HG02610 (cell line): ENCODE data around the gene RNU4-1.
"Not testable (repeated sequence)": the region's sequence is repeated elsewhere in the genome, so short reads cannot be mapped to it uniquely, and the experiment has no call there.

Source experiments
- ATAC-seq: cut with Tn5 transposase; IDR thresholded peaks from one replicate; pipeline ENCODE4 v1.9.1; 2021; ENCODE audit warnings: mild to moderate bottlenecking, moderate library complexity; ENCODE audit not compliant: unreplicated experiment

Gene RNU4-1

DNA sequence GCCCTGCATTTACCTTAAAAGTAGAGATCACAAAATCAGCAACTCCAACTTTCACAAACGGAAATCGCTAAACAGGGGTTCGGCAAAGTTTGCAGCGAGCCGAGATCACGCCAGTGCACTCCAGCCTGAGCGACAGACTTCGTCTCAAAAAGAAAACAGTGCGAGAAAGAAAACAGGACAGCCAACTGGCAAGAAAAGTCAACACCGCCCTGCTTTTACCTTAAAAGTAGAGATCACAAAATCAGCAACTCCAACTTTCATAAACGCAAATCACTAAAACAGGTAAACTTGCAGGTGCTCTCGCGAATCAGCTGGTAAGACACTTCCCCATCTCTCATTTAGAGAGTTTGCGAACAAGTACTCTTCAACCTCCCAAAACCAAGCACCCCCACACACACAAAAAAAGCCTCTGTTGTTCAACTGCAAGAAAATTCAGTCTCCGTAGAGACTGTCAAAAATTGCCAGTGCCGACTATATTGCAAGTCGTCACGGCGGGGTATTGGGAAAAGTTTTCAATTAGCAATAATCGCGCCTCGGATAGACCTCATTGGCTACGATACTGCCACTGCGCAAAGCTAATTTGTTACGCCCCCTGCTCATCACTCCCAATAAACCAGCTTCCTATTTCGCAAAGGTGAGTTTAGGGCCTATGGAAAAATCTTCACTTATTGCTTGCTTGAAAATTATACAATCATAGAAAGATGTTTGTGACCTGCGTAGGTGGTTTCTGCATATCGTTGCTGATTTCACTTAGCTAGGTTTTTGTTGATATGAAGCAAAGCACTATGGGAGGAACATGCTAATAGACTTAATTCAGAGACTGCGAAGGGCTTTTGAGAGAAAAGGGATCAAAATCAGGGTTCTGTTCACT lies at the start of gene RNU4-1:
TSS of gene RNU4-1 (minus strand) at position 577 of the 871 bp plus-strand sequence.
- peak; percentile 47 for ATAC-seq

DNA sequence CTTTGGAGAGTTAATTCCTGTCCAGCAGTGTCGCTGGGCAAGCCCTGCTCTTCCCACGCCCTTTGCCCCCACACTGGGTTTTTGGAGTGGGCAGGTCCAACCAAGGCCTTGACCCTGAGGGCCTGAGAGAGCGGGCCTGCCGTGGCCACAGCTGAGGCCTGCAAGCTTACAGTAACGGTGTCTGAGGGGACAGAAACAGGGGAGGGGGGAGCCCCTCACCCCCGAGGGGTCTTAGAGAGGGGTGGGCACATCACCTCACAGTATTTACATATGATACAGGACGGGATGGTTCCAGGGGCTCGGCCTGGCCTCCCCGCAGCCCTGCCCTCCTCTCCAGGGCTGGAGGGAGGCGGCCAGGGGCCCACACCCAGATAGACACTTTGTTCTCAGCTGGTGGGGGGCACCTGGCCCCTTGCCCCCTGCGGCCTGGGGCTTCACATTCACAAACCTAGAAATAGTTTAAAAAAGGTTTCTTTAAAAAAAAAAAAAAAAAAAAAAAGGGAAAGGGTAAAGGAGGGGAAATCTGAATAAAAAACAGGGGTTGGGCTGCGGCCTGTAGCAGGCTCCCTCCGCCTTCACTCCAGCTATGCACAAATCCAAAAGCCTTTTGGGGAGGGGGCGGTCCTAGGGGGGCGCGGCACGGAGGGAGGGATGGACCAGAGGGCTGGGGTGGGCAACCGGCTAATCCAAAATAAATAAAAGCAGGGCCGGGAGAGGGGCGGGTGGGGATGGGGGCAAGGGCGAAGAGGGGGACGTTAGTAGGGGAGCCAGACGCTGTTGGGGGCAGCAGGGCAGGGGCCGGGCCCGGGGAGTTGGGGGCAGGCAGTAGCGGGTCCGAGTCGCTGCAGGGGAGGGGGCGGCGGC lies 49.4 kb upstream of the RNU4-1 start:
- ATAC-seq = no peak

DNA sequence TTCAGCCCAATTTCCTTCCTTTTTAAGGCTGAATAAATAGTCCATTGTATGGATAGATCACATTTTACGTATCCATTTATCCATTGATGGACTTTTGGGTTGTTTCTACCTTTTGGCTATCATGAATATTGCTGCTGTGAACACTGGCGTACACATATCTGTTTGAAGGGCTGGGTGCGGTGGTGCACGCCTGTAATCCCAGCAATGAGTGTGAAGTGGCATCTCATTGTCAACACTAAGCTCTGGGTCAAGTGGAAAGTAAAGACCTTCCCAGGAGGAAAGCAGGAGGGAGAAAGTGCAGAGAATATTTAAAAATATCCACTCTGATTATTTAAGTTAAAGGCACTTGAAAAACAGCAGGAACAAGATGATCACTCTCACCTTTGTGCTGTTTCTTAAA lies 46.2 kb upstream of the RNU4-1 start:
- no peak for ATAC-seq

DNA sequence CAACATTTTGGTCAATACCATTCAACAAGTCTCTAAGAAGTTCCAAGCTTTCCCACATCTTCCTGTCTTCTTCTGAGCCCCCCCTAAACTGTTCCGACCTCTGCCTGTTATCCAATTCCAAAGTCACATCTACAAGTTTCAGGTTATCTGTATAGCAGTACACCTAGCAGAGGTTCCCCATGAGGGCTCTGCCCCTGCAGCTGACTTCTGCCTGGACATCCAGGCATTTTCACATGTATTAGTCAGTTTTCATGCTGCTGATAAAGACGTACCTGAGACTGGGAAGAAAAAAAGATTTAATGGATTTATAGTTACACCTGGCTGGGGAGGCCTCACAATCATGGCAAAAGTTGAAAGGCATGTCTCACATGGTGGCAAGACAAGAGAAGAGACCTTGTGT lies 44.7 kb upstream of the RNU4-1 start:
- ATAC-seq = no peak

DNA sequence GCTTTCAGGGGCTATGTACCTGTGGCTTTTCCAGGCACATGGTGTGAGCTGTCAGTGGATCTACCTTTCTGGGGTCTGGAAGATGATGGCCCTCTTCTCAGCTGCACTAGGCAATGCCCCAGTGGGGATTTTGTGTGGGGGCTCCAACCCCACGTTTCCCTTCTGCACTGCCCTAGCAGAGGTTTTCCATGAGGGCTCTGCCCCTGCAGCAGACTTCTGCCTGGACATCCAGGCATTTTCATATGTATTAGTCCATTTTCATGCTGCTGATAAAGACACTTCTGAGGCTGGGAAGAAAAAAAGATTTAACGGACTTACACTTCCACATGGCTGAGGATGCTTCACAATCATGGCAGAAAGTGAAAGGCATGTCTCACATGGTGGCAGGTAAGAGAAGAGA lies 43.4 kb upstream of the RNU4-1 start:
- ATAC-seq = not testable (repeated sequence)

DNA sequence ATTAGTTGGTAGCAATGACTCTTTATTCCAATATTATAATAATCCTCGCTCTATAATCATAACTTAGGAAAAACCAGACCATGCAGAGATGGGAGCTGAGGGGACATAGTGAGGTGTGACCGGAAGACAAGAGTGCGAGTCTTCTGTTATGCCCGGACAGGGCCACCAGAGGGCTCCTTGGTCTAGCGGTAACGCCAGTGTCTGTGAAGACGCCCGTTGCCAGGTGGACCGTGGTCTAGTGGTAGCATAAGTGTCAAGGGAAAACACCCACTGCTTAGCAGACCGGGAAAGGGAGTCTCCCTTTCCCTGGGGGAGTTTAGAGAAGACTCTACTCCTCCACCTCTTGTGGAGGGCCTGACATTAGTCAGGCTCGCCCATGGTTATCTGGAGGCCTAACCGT lies 42.4 kb upstream of the RNU4-1 start:
- not testable (repeated sequence) for ATAC-seq

DNA sequence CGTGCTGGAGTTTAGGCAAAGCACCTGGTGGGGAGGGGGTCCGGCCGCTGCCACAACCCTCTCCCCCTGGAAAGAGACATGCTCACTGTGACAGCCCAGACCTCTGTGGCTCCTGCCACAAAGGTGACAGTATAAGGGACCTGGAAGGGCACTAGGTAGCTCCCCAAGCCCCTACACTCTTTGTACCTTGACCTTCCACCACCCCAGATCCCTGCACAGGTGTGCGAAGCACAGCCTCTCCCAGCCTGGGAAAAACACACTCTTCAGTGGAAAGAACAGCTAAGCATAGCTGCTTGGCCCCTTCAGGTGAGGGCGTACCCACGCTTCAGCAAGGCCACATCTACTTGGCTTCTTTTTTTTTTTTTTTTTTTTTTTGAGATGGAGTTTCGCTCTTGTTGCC lies 39.5 kb upstream of the RNU4-1 start:
- ATAC-seq = no peak

DNA sequence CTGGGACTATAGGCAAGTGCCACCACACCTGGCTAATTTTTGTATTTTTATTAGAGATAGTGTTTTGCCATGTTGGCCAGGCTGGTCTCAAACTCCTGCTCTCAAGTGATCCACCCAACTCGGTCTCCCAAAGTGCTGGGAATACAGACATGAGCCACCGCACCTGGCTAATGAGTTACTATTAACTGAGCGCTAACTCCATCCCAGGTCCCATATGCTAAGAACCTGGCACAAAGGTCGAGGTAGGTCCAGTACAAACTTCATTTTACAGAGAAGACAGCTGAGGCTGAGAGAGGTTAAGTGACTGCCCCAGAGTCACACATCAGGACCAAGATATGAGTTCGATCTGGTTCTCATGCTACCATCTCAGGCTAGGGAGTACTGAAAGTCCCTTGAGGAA lies 39.0 kb upstream of the RNU4-1 start:
- no peak for ATAC-seq

DNA sequence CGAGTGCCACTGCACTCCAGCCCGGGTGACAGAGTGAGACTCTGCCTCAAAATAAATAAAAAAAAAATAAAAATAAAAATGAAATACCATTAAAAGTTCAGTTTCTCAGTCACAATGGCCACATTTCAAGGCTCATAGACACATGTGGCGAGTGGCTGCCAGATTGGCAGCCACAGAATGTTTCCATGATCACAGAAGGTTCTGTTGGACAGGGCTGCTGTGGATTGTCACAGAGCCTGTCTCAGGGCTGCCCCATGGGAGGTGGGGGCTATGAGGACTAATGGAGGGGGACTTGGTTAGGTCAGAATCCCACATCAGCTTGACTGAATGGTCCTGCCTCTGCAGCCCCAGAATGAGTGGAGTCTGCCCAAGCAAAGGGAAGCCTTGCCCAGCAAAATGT lies 38.4 kb upstream of the RNU4-1 start:
- no peak for ATAC-seq

DNA sequence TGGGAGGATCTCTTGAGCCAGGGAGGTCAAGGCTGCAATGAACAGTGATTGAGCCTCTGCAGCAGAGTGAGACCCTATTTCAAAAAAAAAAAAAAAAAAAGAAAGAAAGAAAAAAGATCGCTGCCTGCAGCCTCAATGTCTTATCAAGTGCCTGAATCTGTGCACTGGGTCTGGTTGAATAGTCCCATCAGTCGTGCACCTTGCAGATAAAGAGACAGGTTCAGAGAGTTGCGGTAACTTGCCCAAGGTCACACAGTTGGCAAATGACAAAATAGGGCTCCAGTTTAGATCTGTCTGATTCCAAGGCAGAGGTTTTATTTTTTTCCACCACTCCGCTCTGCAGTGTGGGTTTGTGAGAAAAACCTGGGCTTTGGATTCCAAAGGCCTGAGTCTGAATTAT lies 35.2 kb upstream of the RNU4-1 start:
- ATAC-seq = no peak

- ATAC-seq = no peak
These were observed 34.6 kb upstream of the RNU4-1 start, which contains the start of gene PLA2G1B for GRCh38 chr12:120327593-120327992. Gene PLA2G1B, minus strand, starts transcription at chr12:120327779. Its CDS starts 26 bp downstream, at chr12:120327753.

GRCh38 chr12:120324841-120325417 lies 31.9 kb upstream of the RNU4-1 start:
- ATAC-seq = no peak

DNA sequence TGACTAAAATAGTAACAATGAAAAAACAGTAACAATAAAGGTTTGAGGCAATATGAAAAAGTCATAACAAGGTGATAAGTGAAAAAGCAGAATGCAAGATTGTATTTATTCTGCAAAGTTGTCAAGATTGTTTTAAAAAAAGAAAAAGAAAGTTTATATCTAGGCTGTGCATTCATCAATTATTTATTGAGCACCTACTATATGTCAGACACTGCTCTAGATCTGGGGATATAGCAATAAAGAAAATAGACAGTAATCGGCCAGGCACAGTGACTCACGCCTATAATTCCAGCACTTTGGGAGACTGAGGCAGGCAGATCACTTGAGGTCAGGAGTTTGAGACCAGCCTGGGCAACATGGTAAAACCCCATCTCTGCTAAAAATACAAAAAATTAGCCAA lies 30.7 kb upstream of the RNU4-1 start:
- ATAC-seq = no peak

- no peak for ATAC-seq
These were observed 28.6 kb upstream of the RNU4-1 start for GRCh38 chr12:120321382-120322202.

- ATAC-seq = peak; percentile 97
These were observed 24.4 kb upstream of the RNU4-1 start for GRCh38 chr12:120317224-120318105.

DNA sequence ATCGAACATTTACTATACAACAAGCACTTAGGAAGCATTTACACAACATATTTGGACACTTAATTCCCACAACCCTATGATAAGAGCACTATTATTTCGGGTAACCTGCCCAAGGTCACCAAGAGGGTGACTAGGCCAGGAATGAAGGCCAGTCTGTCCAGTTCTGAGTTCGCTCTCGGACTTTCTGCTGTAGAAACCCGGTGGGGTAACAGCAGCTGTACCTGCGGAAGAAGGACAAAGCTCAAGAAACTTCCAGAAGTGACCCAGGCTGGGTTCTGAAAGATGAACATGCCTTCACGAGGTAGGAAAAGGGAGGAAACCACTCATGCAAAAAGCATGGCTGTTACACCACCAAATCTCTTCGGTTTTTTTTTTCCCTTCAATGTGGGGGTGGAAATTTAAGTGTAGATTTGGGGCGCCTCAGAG lies 23.8 kb upstream of the RNU4-1 start:
- no peak for ATAC-seq

- ATAC-seq = no peak
These were observed 21.2 kb upstream of the RNU4-1 start for GRCh38 chr12:120314220-120314619.

- ATAC-seq = peak; percentile 95
These were observed 9.2 kb upstream of the RNU4-1 start, which contains the start of gene SIRT4 for GRCh38 chr12:120301962-120302815. Gene SIRT4, plus strand, starts transcription at chr12:120302321. Its CDS starts 1,241 bp downstream, at chr12:120303562.

DNA sequence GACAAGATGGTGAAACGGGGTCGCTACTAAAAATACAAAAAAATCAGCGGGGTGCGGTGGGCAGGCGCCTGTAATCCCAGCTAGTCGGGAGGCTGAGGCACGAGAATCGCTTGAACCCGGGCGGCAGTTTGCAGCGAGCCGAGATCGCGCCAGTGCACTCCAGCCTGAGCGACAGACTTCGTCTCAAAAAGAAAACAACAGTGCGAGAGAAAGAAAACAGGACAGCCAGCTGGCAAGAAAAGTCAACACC lies 701 bp downstream of the RNU4-1 start:
- peak; percentile 4 for ATAC-seq
